Measurements from ENCODE around the gene SNX25.

DNA sequence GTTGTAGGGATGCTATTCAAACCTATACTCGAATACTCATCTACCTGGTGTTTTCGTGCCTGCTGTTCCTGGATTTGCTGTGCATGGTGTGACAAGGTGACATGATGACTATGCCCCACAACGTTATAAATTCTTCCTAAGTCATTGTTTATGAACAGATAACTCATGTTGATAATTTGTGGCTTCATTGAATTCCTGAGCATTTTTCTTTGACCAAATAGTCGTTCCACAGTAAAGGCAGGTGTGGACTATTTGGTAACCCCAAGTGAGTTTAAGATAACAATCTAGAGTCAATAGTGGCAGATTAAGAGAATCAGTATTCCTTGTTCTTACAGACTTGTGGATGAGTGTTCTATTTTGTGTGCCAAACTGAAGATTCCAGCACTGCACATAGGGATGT is 59.9 kb downstream of the SNX25 start:
- TF ChIP-seq, protein P1, sequence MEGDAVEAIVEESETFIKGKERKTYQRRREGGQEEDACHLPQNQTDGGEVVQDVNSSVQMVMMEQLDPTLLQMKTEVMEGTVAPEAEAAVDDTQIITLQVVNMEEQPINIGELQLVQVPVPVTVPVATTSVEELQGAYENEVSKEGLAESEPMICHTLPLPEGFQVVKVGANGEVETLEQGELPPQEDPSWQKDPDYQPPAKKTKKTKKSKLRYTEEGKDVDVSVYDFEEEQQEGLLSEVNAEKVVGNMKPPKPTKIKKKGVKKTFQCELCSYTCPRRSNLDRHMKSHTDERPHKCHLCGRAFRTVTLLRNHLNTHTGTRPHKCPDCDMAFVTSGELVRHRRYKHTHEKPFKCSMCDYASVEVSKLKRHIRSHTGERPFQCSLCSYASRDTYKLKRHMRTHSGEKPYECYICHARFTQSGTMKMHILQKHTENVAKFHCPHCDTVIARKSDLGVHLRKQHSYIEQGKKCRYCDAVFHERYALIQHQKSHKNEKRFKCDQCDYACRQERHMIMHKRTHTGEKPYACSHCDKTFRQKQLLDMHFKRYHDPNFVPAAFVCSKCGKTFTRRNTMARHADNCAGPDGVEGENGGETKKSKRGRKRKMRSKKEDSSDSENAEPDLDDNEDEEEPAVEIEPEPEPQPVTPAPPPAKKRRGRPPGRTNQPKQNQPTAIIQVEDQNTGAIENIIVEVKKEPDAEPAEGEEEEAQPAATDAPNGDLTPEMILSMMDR (IDR thresholded peaks at IDR 0.05): no peak
- TF ChIP-seq POLR2A (IDR thresholded peaks at IDR 0.05) (no peak), POLR2AphosphoS5 (IDR thresholded peaks at IDR 0.05) (no peak)

Measured in stomach (tissue), 4 donors.